Measurements from ENCODE around the gene PPM1K. TPM values are rescaled to one million over a fixed set of nuclear protein-coding genes. Genes with fewer than 3 reads are reported as not detected.

PPM1K gene
- polyA plus RNA-seq, 1 experiment, result 9.0 TPM

GRCh38 chr4:88286897-88287296 is 2.5 kb upstream of the PPM1K start:
- Histone ChIP-seq H3K27me3 (ENCODE audit: control insufficient read depth, insufficient read depth, low read length) (0 out of 2 replicates have a peak, but pooled peaks cover 2% of the 10 kb centered on the region), H3K36me3 (ENCODE audit: control insufficient read depth, insufficient read depth, low read length) (no peaks in the 10 kb centered on the region), H3K4me3 (ENCODE audit: low read depth, low read length) (no peak overlapping the region)
- no peak for DNase-seq (ENCODE audit: low read depth)
- ChIA-PET CTCF (interaction anchor here (0.7 to 1.3 kb wide), 3 partner anchors 11 to 55 kb away, joined by 3 to 4 read pairs (median 4); no protein-coding TSS in a partner anchor), POLR2A (no interaction called here)
- no peak for TF ChIP-seq CTCF (IDR thresholded peaks at IDR 0.05; ENCODE audit: insufficient read depth, low read depth, low read length)

- Histone ChIP-seq H3K36me3 (ENCODE audit: control insufficient read depth, insufficient read depth, low read length) (no peaks in the 10 kb centered on the region), H3K4me3 (ENCODE audit: low read depth, low read length) (peak overlapping the region; percentile 44), H3K27me3 (ENCODE audit: control insufficient read depth, insufficient read depth, low read length) (0 out of 2 replicates have a peak, but pooled peaks cover 2% of the 10 kb centered on the region)
- no peak for DNase-seq (ENCODE audit: low read depth)
- ChIA-PET POLR2A (no interaction called here), CTCF (interaction anchor here (0.7 to 1.5 kb wide), 3 partner anchors 10 to 13 kb away, joined by 3 to 4 read pairs (median 3); no protein-coding TSS in a partner anchor)
- no peak for TF ChIP-seq CTCF (IDR thresholded peaks at IDR 0.05; ENCODE audit: insufficient read depth, low read depth, low read length)
Measured at GRCh38 chr4:88285235-88285653, 883 bp upstream of the PPM1K start.

- TF ChIP-seq CTCF (IDR thresholded peaks at IDR 0.05; ENCODE audit: insufficient read depth, low read depth, low read length), result no peak
- H3K36me3 ChIP-seq (ENCODE audit: control insufficient read depth, insufficient read depth, low read length), result no peaks in the 10 kb centered on the region
- ChIA-PET CTCF (interaction anchor here (0.6 to 1.9 kb wide), 9 partner anchors 10 to 232 kb away, joined by 3 to 5 read pairs (median 4); partner anchors contain the start of genes HERC5 and HERC6), POLR2A (interaction anchor here (0.6 kb wide), 3 partner anchors 13 to 762 kb away, joined by 3 to 4 read pairs (median 3); no protein-coding TSS in a partner anchor)
- no peak for DNase-seq (ENCODE audit: low read depth)
- no peaks in the 10 kb centered on the region for H3K27me3 ChIP-seq (ENCODE audit: control insufficient read depth, insufficient read depth, low read length)
- peak overlapping the region; percentile 86 for H3K4me3 ChIP-seq (ENCODE audit: low read depth, low read length)
Measured at GRCh38 chr4:88283661-88284438, 511 bp downstream of the PPM1K start.

GRCh38 chr4:88280228-88280795 is 4.0 kb downstream of the PPM1K start:
- Histone ChIP-seq H3K27me3 (ENCODE audit: control insufficient read depth, insufficient read depth, low read length) (no peaks in the 10 kb centered on the region), H3K4me3 (ENCODE audit: low read depth, low read length) (no peak overlapping the region), H3K36me3 (ENCODE audit: control insufficient read depth, insufficient read depth, low read length) (no peaks in the 10 kb centered on the region)
- TF ChIP-seq CTCF (IDR thresholded peaks at IDR 0.05; ENCODE audit: insufficient read depth, low read depth, low read length), result no peak
- ChIA-PET CTCF (no interaction called here), POLR2A (no interaction called here)
- no peak for DNase-seq (ENCODE audit: low read depth)

- POLR2A ChIA-PET, result no interaction called here
- DNase-seq (ENCODE audit: low read depth), result no peak
- CTCF ChIA-PET, result no interaction called here
- Histone ChIP-seq H3K36me3 (ENCODE audit: control insufficient read depth, insufficient read depth, low read length) (no peaks in the 10 kb centered on the region; the same call in 1 of the 2 replicates), H3K27me3 (ENCODE audit: control insufficient read depth, insufficient read depth, low read length) (no peaks in the 10 kb centered on the region), H3K4me3 (ENCODE audit: low read depth, low read length) (no peak overlapping the region)
- no peak for TF ChIP-seq CTCF (IDR thresholded peaks at IDR 0.05; ENCODE audit: insufficient read depth, low read depth, low read length)
Measured at GRCh38 chr4:88277711-88278225, 6.6 kb downstream of the PPM1K start.
